Ishikawa (cell line): ENCODE measurements around the gene TMEM132D.

Source experiments
- CEBPB ChIP-seq: IDR thresholded peaks from 2 replicates; pipeline ENCODE4 v1.6.1; 2012
- CREB1 ChIP-seq: IDR thresholded peaks from 2 replicates; pipeline ENCODE4 v1.6.1; 2012; ENCODE audit warnings: low read depth
- EGR1 ChIP-seq: IDR thresholded peaks from 2 replicates; pipeline ENCODE4 v1.6.1; 2012
- EP300 ChIP-seq: IDR thresholded peaks from 2 replicates; pipeline ENCODE4 v1.6.1; 2012; ENCODE audit warnings: borderline replicate concordance
- FOXM1 ChIP-seq: IDR thresholded peaks from 2 replicates; pipeline ENCODE4 v1.6.1; 2012; ENCODE audit warnings: low read depth, borderline replicate concordance
- MAX ChIP-seq: IDR thresholded peaks from 2 replicates; pipeline ENCODE4 v1.6.1; 2012
- NFIC ChIP-seq: IDR thresholded peaks from 2 replicates; pipeline ENCODE4 v1.6.1; 2012
- RAD21 ChIP-seq: IDR thresholded peaks from 2 replicates; pipeline ENCODE4 v1.6.1; 2012; ENCODE audit warnings: low read depth
- REST ChIP-seq: IDR thresholded peaks from 2 replicates; pipeline ENCODE4 v1.6.1; 2012; ENCODE audit warnings: low read depth, mild to moderate bottlenecking
- TAF1 ChIP-seq: IDR thresholded peaks from 2 replicates; pipeline ENCODE4 v1.6.1; 2012; ENCODE audit warnings: low read depth, mild to moderate bottlenecking
- TCF12 ChIP-seq: IDR thresholded peaks from 2 replicates; pipeline ENCODE4 v1.6.1; 2012; ENCODE audit warnings: low read depth
- TEAD4 ChIP-seq: IDR thresholded peaks from 2 replicates; pipeline ENCODE4 v1.6.1; 2012
- USF1 ChIP-seq: IDR thresholded peaks from 2 replicates; pipeline ENCODE4 v1.6.1; 2012
- YY1 ChIP-seq: IDR thresholded peaks from 2 replicates; pipeline ENCODE4 v1.6.1; 2012; ENCODE audit warnings: low read depth
- ZBTB7A ChIP-seq: IDR thresholded peaks from 2 replicates; pipeline ENCODE4 v1.6.1; 2012; ENCODE audit warnings: low read depth

Gene TMEM132D

GRCh38 chr12:129097451-129097850, 806.4 kb downstream of the TMEM132D start:
- no peak for TF ChIP-seq REST
- no peak for TF ChIP-seq ZBTB7A
- no peak for TF ChIP-seq FOXM1
- TF ChIP-seq CEBPB, result no peak
- no peak for TF ChIP-seq MAX
- TF ChIP-seq NFIC, result no peak
- TF ChIP-seq CREB1, result no peak
- no peak for TF ChIP-seq TEAD4
- TF ChIP-seq YY1, result no peak
- no peak for TF ChIP-seq EP300
- TF ChIP-seq TAF1, result no peak
- TF ChIP-seq TCF12, result no peak

- TF ChIP-seq CEBPB (no peak), CREB1 (no peak), FOXM1 (no peak), USF1 (no peak), EGR1 (no peak), REST (no peak), NFIC (no peak), RAD21 (no peak), TCF12 (no peak), EP300 (no peak), MAX (no peak), TEAD4 (no peak), YY1 (no peak), ZBTB7A (no peak), TAF1 (no peak)
Observed at GRCh38 chr12:129096968-129097367, 806.9 kb downstream of the TMEM132D start.

GRCh38 chr12:129096184-129096583, 807.6 kb downstream of the TMEM132D start:
- TF ChIP-seq TAF1 (no peak), NFIC (no peak), FOXM1 (no peak), CREB1 (no peak), REST (no peak), CEBPB (no peak), MAX (no peak)

- TF ChIP-seq CEBPB (no peak), FOXM1 (no peak), TCF12 (no peak), TEAD4 (no peak), CREB1 (no peak), ZBTB7A (no peak), REST (no peak)
Observed at GRCh38 chr12:129089576-129089975, 814.2 kb downstream of the TMEM132D start.
